RPMI8226 (cell line): ENCODE data around the gene NUP93.
"Not testable (repeated sequence)": the region's sequence is repeated elsewhere in the genome, so short reads cannot be mapped to it uniquely, and the experiment has no call there.

ENCODE experiments used
- DNase-seq: peaks from one replicate; pipeline ENCODE4 v3.0.0-alpha.2; 2015

Gene NUP93

GRCh38 chr16:56783344-56783743 is 53.4 kb downstream of the NUP93 start:
- DNase-seq, result no peak

- DNase-seq, result no peak
Observed at GRCh38 chr16:56785317-56785716, 55.4 kb downstream of the NUP93 start.

GRCh38 chr16:56787167-56787566 is 57.2 kb downstream of the NUP93 start:
- no peak for DNase-seq

- DNase-seq, result no peak
Observed at GRCh38 chr16:56788435-56788834, 58.5 kb downstream of the NUP93 start.

- peak; percentile 96 for DNase-seq
Observed at GRCh38 chr16:56789360-56789759, 59.4 kb downstream of the NUP93 start.

- no peak for DNase-seq
Observed at GRCh38 chr16:56792967-56793366, 63.0 kb downstream of the NUP93 start.

GRCh38 chr16:56793492-56793891 is 63.6 kb downstream of the NUP93 start:
- peak; percentile 28 for DNase-seq

GRCh38 chr16:56795011-56795410 is 65.1 kb downstream of the NUP93 start:
- DNase-seq, result no peak

- not testable (repeated sequence) for DNase-seq
Observed at GRCh38 chr16:56797038-56797437, 67.1 kb downstream of the NUP93 start.

GRCh38 chr16:56797861-56798260 is 67.9 kb downstream of the NUP93 start:
- no peak for DNase-seq

GRCh38 chr16:56798955-56799354 is 69.0 kb downstream of the NUP93 start:
- DNase-seq, result no peak

GRCh38 chr16:56800355-56800754 is 70.4 kb downstream of the NUP93 start:
- DNase-seq, result no peak

- no peak for DNase-seq
Observed at GRCh38 chr16:56801762-56802161, 71.8 kb downstream of the NUP93 start.

GRCh38 chr16:56807011-56807675 is 77.2 kb downstream of the NUP93 start:
- no peak for DNase-seq

- DNase-seq, result not testable (repeated sequence)
Observed at GRCh38 chr16:56807676-56808067, 77.7 kb downstream of the NUP93 start.

GRCh38 chr16:56810954-56811353 is 81.0 kb downstream of the NUP93 start:
- DNase-seq, result no peak

GRCh38 chr16:56811602-56812001 is 81.7 kb downstream of the NUP93 start:
- not testable (repeated sequence) for DNase-seq

- DNase-seq, result no peak
Observed at GRCh38 chr16:56812884-56813283, 83.0 kb downstream of the NUP93 start.

- no peak for DNase-seq
Observed at GRCh38 chr16:56814537-56815432, 84.9 kb downstream of the NUP93 start.

GRCh38 chr16:56815721-56816120 is 85.8 kb downstream of the NUP93 start:
- DNase-seq, result no peak

GRCh38 chr16:56817056-56817455 is 87.1 kb downstream of the NUP93 start:
- no peak for DNase-seq

GRCh38 chr16:56817938-56818337 is 88.0 kb downstream of the NUP93 start:
- no peak for DNase-seq

- no peak for DNase-seq
Observed at GRCh38 chr16:56823081-56823733, 93.3 kb downstream of the NUP93 start.

- DNase-seq, result peak; percentile 48
Observed at GRCh38 chr16:56824331-56824730, 94.4 kb downstream of the NUP93 start.
